ENCODE results near the gene GINM1. TPM values are rescaled to one million over a fixed set of nuclear protein-coding genes. Genes with fewer than 3 reads are reported as not detected.

The GINM1 gene

GRCh38 chr6:149636124-149636523 is 69.9 kb downstream of the GINM1 start:
- no peak overlapping the region for H4K91ac ChIP-seq (ENCODE audit: low read length)
- H3K4ac ChIP-seq (ENCODE audit: low read depth in 1 of 2, low read length in 2 of 2), result no peak overlapping the region
- H2BK120ac ChIP-seq (ENCODE audit: low read depth, low read length), result no peak overlapping the region
- H3K9me3 ChIP-seq (ENCODE audit: control insufficient read depth, low read length), result no peaks in the 10 kb centered on the region
- H3K14ac ChIP-seq (ENCODE audit: low read length in 2 of 2), result no peak overlapping the region
- no peak overlapping the region for H3K4me2 ChIP-seq (ENCODE audit: low read length, poor library complexity, severe bottlenecking)
- DNase-seq, result peak; percentile 37
- peaks cover 16% of the 10 kb centered on the region for H3K79me1 ChIP-seq (replicated peaks; ENCODE audit: low read length, poor library complexity, severe bottlenecking)
- no peak overlapping the region for H3K4me3 ChIP-seq (ENCODE audit: insufficient read depth in 1 of 2, low read depth in 1 of 2, low read length in 2 of 2)
- H2AFZ ChIP-seq (ENCODE audit: low read depth, low read length), result no peak overlapping the region
- H3K9ac ChIP-seq (ENCODE audit: low read length), result no peak overlapping the region
- no peak overlapping the region for H2BK5ac ChIP-seq (ENCODE audit: low read depth, low read length, poor library complexity, severe bottlenecking)
- H3K23ac ChIP-seq (ENCODE audit: low read length in 2 of 2), result no peak overlapping the region
- no peak overlapping the region for H2BK15ac ChIP-seq (ENCODE audit: low read depth, poor library complexity, severe bottlenecking)
- H4K8ac ChIP-seq (ENCODE audit: low read length), result no peak overlapping the region
- H3K36me3 ChIP-seq (ENCODE audit: control insufficient read depth in 1 of 2, insufficient read depth in 2 of 2, low read depth in 1 of 2, low read length in 2 of 2), result peaks cover 7 to 29% of the 10 kb centered on the region in 2 experiments
- H3K27ac ChIP-seq (ENCODE audit: low read length, poor library complexity, severe bottlenecking), result no peak overlapping the region
- no peaks in the 10 kb centered on the region for H3K4me1 ChIP-seq (ENCODE audit: control insufficient read depth, insufficient read depth, low read depth, low read length)
- no peaks in the 10 kb centered on the region for H3K27me3 ChIP-seq (ENCODE audit: control insufficient read depth in 1 of 2, insufficient read depth in 1 of 2, low read length in 2 of 2)
- WGBS, result 69% methylated on average over 2 of the region's 2 CpGs
- no peak overlapping the region for H2AK5ac ChIP-seq (ENCODE audit: low read length, severe bottlenecking)
- no peak overlapping the region for H2BK12ac ChIP-seq (ENCODE audit: low read length in 2 of 2)
- H3K18ac ChIP-seq (ENCODE audit: low read depth in 1 of 2, low read length in 2 of 2), result no peak overlapping the region

Small RNAs within 50 kb of the gene (small RNA-seq; reads per million reads assigned to genes)
- gene RF00019 (ENCODE audit: low read depth) (not detected), gene RF00410 (ENCODE audit: low read depth) (not detected), gene RNU7-3P (ENCODE audit: low read depth) (not detected)
